H9 (cell line): Measurements from ENCODE around the gene ZNF362. TPM values are rescaled to one million over a fixed set of nuclear protein-coding genes. Genes with fewer than 3 reads are reported as not detected.

Source experiments
- DNase-seq: peaks from one replicate; pipeline ENCODE4 v3.0.0-alpha.2; 2017
- H2AFZ ChIP-seq: one replicate; pipeline ENCODE4 v1.6.1; 2013; ENCODE audit warnings: mild to moderate bottlenecking, low read length, control low read depth, moderate library complexity
- H2AK5ac ChIP-seq: 2 replicates; pipeline ENCODE4 v1.6.1; 2013; ENCODE audit warnings: low read length, control low read depth, mixed read lengths; ENCODE audit not compliant: insufficient read length
- H2BK120ac ChIP-seq: one replicate; pipeline ENCODE4 v1.6.1; 2013; ENCODE audit warnings: low read depth, mild to moderate bottlenecking, low read length, control low read depth, inconsistent platforms; ENCODE audit not compliant: poor library complexity, severe bottlenecking
- H2BK12ac ChIP-seq: 2 replicates; pipeline ENCODE4 v1.6.1; 2013; ENCODE audit warnings: low read length, control low read depth, mixed read lengths, low read depth; ENCODE audit not compliant: insufficient read length
- H2BK15ac ChIP-seq: 2 replicates; pipeline ENCODE4 v1.6.1; 2013; ENCODE audit warnings: low read depth, low read length, control low read depth
- H2BK20ac ChIP-seq: one replicate; pipeline ENCODE4 v1.6.1; 2013; ENCODE audit warnings: low read depth, mild to moderate bottlenecking, low read length, control low read depth, inconsistent platforms; ENCODE audit not compliant: poor library complexity, severe bottlenecking
- H2BK5ac ChIP-seq: 2 replicates; pipeline ENCODE4 v1.6.1; 2013; ENCODE audit warnings: low read length, control low read depth, mixed read lengths; ENCODE audit not compliant: insufficient read length
- H3K14ac ChIP-seq: 2 replicates; pipeline ENCODE4 v1.6.1; 2013; ENCODE audit warnings: low read length, control low read depth; ENCODE audit not compliant: insufficient read depth
- H3K18ac ChIP-seq: 2 replicates; pipeline ENCODE4 v1.6.1; 2013; ENCODE audit warnings: low read depth, mild to moderate bottlenecking, mixed read lengths, low read length, control low read depth; ENCODE audit not compliant: insufficient read length
- H3K23ac ChIP-seq: 2 replicates; pipeline ENCODE4 v1.6.1; 2013; ENCODE audit warnings: low read length, control low read depth, mixed read lengths, low read depth; ENCODE audit not compliant: insufficient read length
- H3K23me2 ChIP-seq: 2 replicates; pipeline ENCODE4 v1.6.1; 2013; ENCODE audit warnings: low read depth, mild to moderate bottlenecking, mixed read lengths, low read length, control low read depth; ENCODE audit not compliant: insufficient read length, poor library complexity, severe bottlenecking
- H3K27ac ChIP-seq: 2 replicates; pipeline ENCODE4 v1.5.1; 2013; ENCODE audit warnings: low read length, control low read depth, mixed read lengths, low read depth; ENCODE audit not compliant: insufficient read length
- H3K27me3 ChIP-seq: 2 replicates; pipeline ENCODE4 v1.6.1; 2013; ENCODE audit warnings: low read length, control low read depth, inconsistent platforms; ENCODE audit not compliant: insufficient read depth
- H3K4ac ChIP-seq: 2 replicates; pipeline ENCODE4 v1.6.1; 2013; ENCODE audit warnings: low read depth, mild to moderate bottlenecking, control low read depth, inconsistent platforms, low read length, moderate library complexity
- H3K4me1 ChIP-seq: 2 replicates; pipeline ENCODE4 v1.6.1; 2013; ENCODE audit warnings: low read length, control low read depth, inconsistent platforms; ENCODE audit not compliant: insufficient read depth
- H3K4me2 ChIP-seq: 2 replicates; pipeline ENCODE4 v1.6.1; 2013; ENCODE audit warnings: low read length, control low read depth, mixed read lengths; ENCODE audit not compliant: insufficient read length, insufficient read depth
- H3K56ac ChIP-seq: 2 replicates; pipeline ENCODE4 v1.6.1; 2013; ENCODE audit warnings: low read depth, mild to moderate bottlenecking, mixed read lengths, low read length, control low read depth; ENCODE audit not compliant: insufficient read length
- H3K79me1 ChIP-seq: 2 replicates; pipeline ENCODE4 v1.6.1; 2013; ENCODE audit warnings: low read depth, mild to moderate bottlenecking, moderate library complexity, low read length, control low read depth, inconsistent platforms; ENCODE audit not compliant: insufficient read depth, poor library complexity, severe bottlenecking
- H3K79me2 ChIP-seq: 2 replicates; pipeline ENCODE4 v1.6.1; 2013; ENCODE audit warnings: low read length, control low read depth, inconsistent platforms; ENCODE audit not compliant: insufficient read depth
- H3K9ac ChIP-seq: 2 replicates; pipeline ENCODE4 v1.6.1; 2013; ENCODE audit warnings: low read length, control low read depth, mixed read lengths; ENCODE audit not compliant: insufficient read length; ENCODE audit errors: extremely low read depth
- H3K9me3 ChIP-seq: one replicate; pipeline ENCODE4 v1.6.1; 2013; ENCODE audit warnings: low read depth, low read length, inconsistent platforms; ENCODE audit not compliant: control insufficient read depth
- H3T11ph ChIP-seq: one replicate; pipeline ENCODE4 v1.6.1; 2013; ENCODE audit warnings: mild to moderate bottlenecking, low read length, control low read depth, inconsistent platforms
- H4K20me1 ChIP-seq: one replicate; pipeline ENCODE4 v1.6.1; 2013; ENCODE audit not compliant: control insufficient read depth, insufficient read length, insufficient read depth
- H4K5ac ChIP-seq: 2 replicates; pipeline ENCODE4 v1.6.1; 2013; ENCODE audit warnings: low read depth, mild to moderate bottlenecking, mixed read lengths, low read length, control low read depth; ENCODE audit not compliant: insufficient read length
- H4K8ac ChIP-seq: replicated peaks from 2 replicates; pipeline ENCODE4 v1.6.1; 2013; ENCODE audit warnings: low read length, control low read depth, mixed read lengths, low read depth; ENCODE audit not compliant: insufficient read length
- H4K91ac ChIP-seq: 2 replicates; pipeline ENCODE4 v1.6.1; 2013; ENCODE audit warnings: low read depth, mild to moderate bottlenecking, moderate library complexity, mixed read lengths, low read length, control low read depth; ENCODE audit not compliant: insufficient read length
- H3K27ac Mint-ChIP-seq, 3 experiments: 2 replicates in 2 of 3; 3 replicates in 1 of 3; pipeline ENCODE4 v1.8.0; 2020 to 2021; ENCODE audit warnings: mixed read lengths in 3 of 3, mild to moderate bottlenecking in 1 of 3, moderate library complexity in 1 of 3
- H3K27me3 Mint-ChIP-seq: 2 replicates; pipeline ENCODE4 v1.8.0; 2021; ENCODE audit warnings: low read depth, mild to moderate bottlenecking, moderate library complexity, mixed read lengths
- H3K36me3 Mint-ChIP-seq, 3 experiments: 2 replicates in 2 of 3; 3 replicates in 1 of 3; pipeline ENCODE4 v1.8.0; 2020 to 2021; ENCODE audit warnings: low read depth in 3 of 3, mixed read lengths in 3 of 3; ENCODE audit not compliant: insufficient read depth in 1 of 3
- H3K4me1 Mint-ChIP-seq, 2 experiments: 2 replicates each; pipeline ENCODE4 v1.8.0; 2020; ENCODE audit warnings: mixed read lengths in 2 of 2
- H3K4me3 Mint-ChIP-seq, 2 experiments: 2 replicates in 1 of 2; 3 replicates in 1 of 2; pipeline ENCODE4 v1.8.0; 2020 to 2021; ENCODE audit warnings: mild to moderate bottlenecking in 2 of 2, mixed read lengths in 2 of 2, moderate library complexity in 1 of 2
- H3K9me3 Mint-ChIP-seq, 2 experiments: 2 replicates in 1 of 2; 3 replicates in 1 of 2; pipeline ENCODE4 v1.8.0; 2020; ENCODE audit warnings: mild to moderate bottlenecking in 2 of 2, mixed read lengths in 2 of 2, moderate library complexity in 1 of 2
- CTCF ChIP-seq: fragments of 200-600 bp; sonication (generic); conservative IDR thresholded peaks from 3 replicates; pipeline ENCODE4 v1.8.0; 2021; ENCODE audit warnings: antibody characterized with exemption, mild to moderate bottlenecking
- WGBS: extraction: QIAGEN DNeasy Blood & Tissue Kit; methylation state at CpG from one replicate; pipeline ENCODE4 v1.1.7; 2013; ENCODE audit warnings: missing lambda C conversion rate, low lambda C conversion rate, mixed read lengths; ENCODE audit not compliant: insufficient read length; ENCODE audit errors: extremely low coverage; 5-methylcytosine and 5-hydroxymethylcytosine counted together
- total RNA-seq: library from RNA; stranded (reverse); gene quantifications from 2 replicates; pipeline ENCODE4 v1.2.1, GENCODE V29; 2021

Gene ZNF362
- total RNA-seq, 1 experiment from 2014 or later, result 18.7 TPM

DNA sequence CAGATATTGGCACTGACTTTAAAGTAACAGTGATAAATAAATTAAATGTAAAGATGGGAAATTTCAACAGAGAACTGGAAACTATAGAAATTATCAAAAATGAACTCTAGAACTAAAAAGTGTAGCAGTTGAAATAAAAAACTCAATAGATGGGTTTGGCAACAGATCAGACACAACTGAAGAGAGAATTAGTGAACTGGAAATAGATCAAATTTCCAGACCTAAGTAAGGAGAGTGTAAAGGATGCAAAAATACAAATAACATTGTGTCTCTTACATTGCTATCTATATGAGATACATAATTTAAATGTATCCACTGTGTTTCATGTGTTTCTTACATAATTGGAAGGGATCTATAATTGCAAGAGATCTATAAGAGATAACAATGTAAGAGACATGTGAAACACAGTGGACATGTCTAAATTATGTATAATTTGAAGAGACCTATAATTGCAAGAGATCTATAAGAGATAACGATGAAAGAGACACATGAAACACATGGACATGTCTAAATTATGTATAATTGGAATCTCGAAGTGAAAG, 32.1 kb upstream of the ZNF362 start:
- Mint-ChIP-seq H3K36me3 (peaks cover 0 to 1% (median 1%) of the 10 kb centered on the region in 3 experiments; a peak in 1 of 7 replicates), H3K27ac (no peak overlapping the region), H3K27me3 (peaks cover 16% of the 10 kb centered on the region), H3K9me3 (peaks cover 10 to 13% of the 10 kb centered on the region in 2 experiments; a peak in 4 of 5 replicates), H3K4me3 (no peak overlapping the region), H3K4me1 (peaks cover 7 to 23% of the 10 kb centered on the region in 2 experiments)
- Histone ChIP-seq H3T11ph (no peak overlapping the region), H3K27me3 (no peaks in the 10 kb centered on the region), H3K9ac (no peak overlapping the region), H4K5ac (no peak overlapping the region), H3K27ac (no peak overlapping the region), H4K8ac (no peak overlapping the region), H3K4me2 (no peak overlapping the region), H3K18ac (no peak overlapping the region), H2BK15ac (no peak overlapping the region), H4K20me1 (no peaks in the 10 kb centered on the region), H3K23me2 (no peaks in the 10 kb centered on the region), H2BK20ac (no peak overlapping the region), H2AK5ac (no peak overlapping the region), H3K56ac (no peak overlapping the region), H3K4me1 (no peaks in the 10 kb centered on the region), H4K91ac (no peak overlapping the region), H3K79me2 (no peaks in the 10 kb centered on the region), H3K23ac (no peak overlapping the region), H3K4ac (no peak overlapping the region), H2AFZ (no peak overlapping the region), H3K14ac (no peak overlapping the region), H2BK120ac (no peak overlapping the region), H3K9me3 (no peaks in the 10 kb centered on the region), H2BK5ac (no peak overlapping the region), H3K79me1 (no peaks in the 10 kb centered on the region), H2BK12ac (no peak overlapping the region)
- no peak for TF ChIP-seq CTCF
- WGBS, result no CpG with 5 or more reads among the region's 2 CpGs
- DNase-seq, result no peak
